AG04449 (cell line): ENCODE measurements around the gene TNFRSF9.

ENCODE experiments used
- CTCF ChIA-PET: fragments of 350-600 bp; formaldehyde crosslinking; extraction: SDS; loops from one replicate; lab custom pipeline; 2021; ENCODE audit warnings: antibody characterized with exemption; lab: Yijun Ruan, JAX
- POLR2A ChIA-PET: fragments of 400-600, 350-600 bp; formaldehyde crosslinking; extraction: SDS; loops from one replicate; lab custom pipeline; 2020; ENCODE audit warnings: antibody characterized with exemption, inconsistent platforms; lab: Yijun Ruan, JAX
- DNase-seq: peaks from one replicate; pipeline ENCODE4 v3.0.0-alpha.2; 2010; ENCODE audit warnings: low read depth, low spot score
- H3K4me3 ChIP-seq: 2 replicates; pipeline ENCODE4 v1.5.1; 2011; ENCODE audit warnings: low read depth, mild to moderate bottlenecking, control low read depth, low read length
- CTCF ChIP-seq: IDR thresholded peaks from one replicate; pipeline ENCODE4 v1.5.1; 2011; ENCODE audit warnings: mild to moderate bottlenecking, moderate library complexity, low read length, control low read depth, inconsistent platforms; ENCODE audit not compliant: insufficient read depth; ENCODE audit errors: missing control alignments

TNFRSF9 gene

GRCh38 chr1:7942214-7942921 lies 1.7 kb upstream of the TNFRSF9 start:
- TF ChIP-seq CTCF: peak; percentile 69
- DNase-seq: no peak
- H3K4me3 ChIP-seq: peak overlapping the region; percentile 44
- POLR2A ChIA-PET: no interaction called here
- CTCF ChIA-PET: interaction anchor here (0.6 to 2.9 kb wide), 10 partner anchors 10 to 274 kb away, joined by 3 to 21 read pairs (median 4); no protein-coding TSS in a partner anchor

- ChIA-PET CTCF (interaction anchor here (2.9 kb wide), 1 partner anchor 273 kb away, joined by 21 read pairs; no protein-coding TSS in a partner anchor), POLR2A (no interaction called here)
- no peak for TF ChIP-seq CTCF
- no peak overlapping the region for H3K4me3 ChIP-seq
- no peak for DNase-seq
Observed at GRCh38 chr1:7941437-7941793, 776 bp upstream of the TNFRSF9 start.

- ChIA-PET CTCF (interaction anchor here (0.6 to 1.8 kb wide), 5 partner anchors 8 to 271 kb away, joined by 3 to 6 read pairs (median 3); no protein-coding TSS in a partner anchor), POLR2A (no interaction called here)
Observed at GRCh38 chr1:7940034-7940433, 605 bp downstream of the TNFRSF9 start.

DNA sequence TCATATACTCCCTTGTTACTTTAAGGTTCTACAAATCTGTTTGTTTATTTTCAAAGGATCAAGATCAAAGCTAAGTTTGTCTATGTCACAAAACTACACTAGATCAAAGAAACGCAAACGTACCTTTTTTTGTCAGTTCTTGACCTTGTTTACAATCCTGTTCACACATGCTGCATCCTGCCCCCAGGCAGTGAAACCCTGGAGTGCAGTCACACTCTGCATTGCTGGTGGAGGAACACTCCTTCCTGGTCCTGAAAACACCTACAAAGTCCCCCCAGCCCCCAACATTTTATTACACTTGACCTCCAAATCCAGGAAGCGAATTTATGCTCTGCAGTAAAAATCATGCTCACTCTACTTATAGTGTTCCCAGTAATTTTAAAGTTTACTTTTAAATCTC lies 2.6 kb downstream of the TNFRSF9 start:
- DNase-seq: no peak
- POLR2A ChIA-PET: no interaction called here
- CTCF ChIA-PET: no interaction called here
- no peak overlapping the region for H3K4me3 ChIP-seq
- no peak for TF ChIP-seq CTCF

More at GRCh38 chr1:7940034-7940433, 605 bp downstream of the TNFRSF9 start:
- no peak overlapping the region for H3K4me3 ChIP-seq
- DNase-seq: no peak
- no peak for TF ChIP-seq CTCF

- DNase-seq: no peak
- ChIA-PET CTCF (interaction anchor here (0.5 to 0.9 kb wide), 3 partner anchors 8 to 264 kb away, joined by 3 read pairs; partner anchors contain the start of gene TNFRSF9), POLR2A (no interaction called here)
- H3K4me3 ChIP-seq: no peak overlapping the region
- no peak for TF ChIP-seq CTCF
Observed at GRCh38 chr1:7932524-7933138, 8.0 kb downstream of the TNFRSF9 start.

GRCh38 chr1:7931446-7931812 lies 9.2 kb downstream of the TNFRSF9 start:
- CTCF ChIA-PET: interaction anchor here (0.8 kb wide), 1 partner anchor 9 kb away, joined by 3 read pairs; the partner anchor contains the start of gene TNFRSF9
- POLR2A ChIA-PET: no interaction called here
- DNase-seq: no peak
- no peak for TF ChIP-seq CTCF
- H3K4me3 ChIP-seq: no peak overlapping the region
